ENCODE data around the gene CD177. TPM values are rescaled to one million over a fixed set of nuclear protein-coding genes. Genes with fewer than 3 reads are reported as not detected.

CD177 gene, protein sequence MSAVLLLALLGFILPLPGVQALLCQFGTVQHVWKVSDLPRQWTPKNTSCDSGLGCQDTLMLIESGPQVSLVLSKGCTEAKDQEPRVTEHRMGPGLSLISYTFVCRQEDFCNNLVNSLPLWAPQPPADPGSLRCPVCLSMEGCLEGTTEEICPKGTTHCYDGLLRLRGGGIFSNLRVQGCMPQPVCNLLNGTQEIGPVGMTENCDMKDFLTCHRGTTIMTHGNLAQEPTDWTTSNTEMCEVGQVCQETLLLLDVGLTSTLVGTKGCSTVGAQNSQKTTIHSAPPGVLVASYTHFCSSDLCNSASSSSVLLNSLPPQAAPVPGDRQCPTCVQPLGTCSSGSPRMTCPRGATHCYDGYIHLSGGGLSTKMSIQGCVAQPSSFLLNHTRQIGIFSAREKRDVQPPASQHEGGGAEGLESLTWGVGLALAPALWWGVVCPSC
- not detected in 2 replicates for total RNA-seq (2021)
- Bru-seq, nascent RNA, result not detected
- BruChase-seq, experiment 1, labeled RNA remaining after a 2-hour chase, result not detected
- not detected for BruChase-seq, experiment 2, labeled RNA remaining after a 6-hour chase
- long read RNA-seq, result 0 reads

DNA sequence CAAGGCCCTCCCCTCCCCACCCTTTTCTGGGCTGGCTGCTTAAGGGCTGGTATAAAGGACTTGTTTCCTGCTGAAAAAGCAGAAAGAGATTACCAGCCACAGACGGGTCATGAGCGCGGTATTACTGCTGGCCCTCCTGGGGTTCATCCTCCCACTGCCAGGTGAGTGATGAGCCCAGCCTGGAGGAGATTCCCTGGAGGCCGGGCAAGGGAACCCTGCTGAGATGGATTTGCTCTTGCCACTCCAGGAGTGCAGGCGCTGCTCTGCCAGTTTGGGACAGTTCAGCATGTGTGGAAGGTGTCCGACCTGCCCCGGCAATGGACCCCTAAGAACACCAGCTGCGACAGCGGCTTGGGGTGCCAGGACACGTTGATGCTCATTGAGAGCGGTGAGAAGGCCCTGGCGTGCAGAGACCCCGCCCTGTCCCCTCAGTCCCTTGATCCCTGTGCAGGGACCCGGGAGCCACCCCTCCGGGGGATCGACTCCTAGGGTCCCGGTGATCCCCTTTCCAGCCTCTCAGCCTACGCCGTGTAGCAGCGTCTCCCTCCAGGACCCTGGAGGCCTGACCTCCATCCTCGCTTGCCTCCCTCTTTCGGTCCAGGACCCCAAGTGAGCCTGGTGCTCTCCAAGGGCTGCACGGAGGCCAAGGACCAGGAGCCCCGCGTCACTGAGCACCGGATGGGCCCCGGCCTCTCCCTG lies at the start of gene CD177:
CD177 (plus strand) TSS at position 81 of the 699 bp plus-strand sequence; CDS start at position 110, 29 bp downstream.
- Histone ChIP-seq H3K27ac (ENCODE audit: low read depth, low read length, poor library complexity, severe bottlenecking) (no peak within 1 kb of the TSS), H3K36me3 (ENCODE audit: insufficient read depth, low read length, poor library complexity, severe bottlenecking) (no peaks in the 10 kb centered on the region), H3K4me1 (ENCODE audit: insufficient read depth, low read length, poor library complexity, severe bottlenecking) (no peaks in the 10 kb centered on the region), H3K9me3 (ENCODE audit: low read depth, low read length, poor library complexity, severe bottlenecking) (no peaks in the 10 kb centered on the region), H3K27me3 (replicated peaks; ENCODE audit: insufficient read depth, low read depth, low read length, poor library complexity) (peaks cover 26% of the 10 kb centered on the region), H3K4me3 (ENCODE audit: low read depth, low read length, poor library complexity, severe bottlenecking) (no peak within 1 kb of the TSS)
- no peak for TF ChIP-seq EZH2 (IDR thresholded peaks at IDR 0.05; ENCODE audit: borderline replicate concordance, low read depth, low read length, poor library complexity, severe bottlenecking)
- TF ChIP-seq, protein P1, sequence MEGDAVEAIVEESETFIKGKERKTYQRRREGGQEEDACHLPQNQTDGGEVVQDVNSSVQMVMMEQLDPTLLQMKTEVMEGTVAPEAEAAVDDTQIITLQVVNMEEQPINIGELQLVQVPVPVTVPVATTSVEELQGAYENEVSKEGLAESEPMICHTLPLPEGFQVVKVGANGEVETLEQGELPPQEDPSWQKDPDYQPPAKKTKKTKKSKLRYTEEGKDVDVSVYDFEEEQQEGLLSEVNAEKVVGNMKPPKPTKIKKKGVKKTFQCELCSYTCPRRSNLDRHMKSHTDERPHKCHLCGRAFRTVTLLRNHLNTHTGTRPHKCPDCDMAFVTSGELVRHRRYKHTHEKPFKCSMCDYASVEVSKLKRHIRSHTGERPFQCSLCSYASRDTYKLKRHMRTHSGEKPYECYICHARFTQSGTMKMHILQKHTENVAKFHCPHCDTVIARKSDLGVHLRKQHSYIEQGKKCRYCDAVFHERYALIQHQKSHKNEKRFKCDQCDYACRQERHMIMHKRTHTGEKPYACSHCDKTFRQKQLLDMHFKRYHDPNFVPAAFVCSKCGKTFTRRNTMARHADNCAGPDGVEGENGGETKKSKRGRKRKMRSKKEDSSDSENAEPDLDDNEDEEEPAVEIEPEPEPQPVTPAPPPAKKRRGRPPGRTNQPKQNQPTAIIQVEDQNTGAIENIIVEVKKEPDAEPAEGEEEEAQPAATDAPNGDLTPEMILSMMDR (conservative IDR thresholded peaks at IDR 0.05; ENCODE audit: low read depth, low read length), result no peak
- intact Hi-C loops (cut with micrococcal nuclease; ENCODE audit: unreplicated experiment), result no loop called here
- BruUV-seq (replicated peaks), result no TSS peak
- CTCF ChIA-PET, result no interaction called here
- DNase-seq (ENCODE audit: low spot score), result no peak
- POLR2A ChIA-PET (ENCODE audit: low non-redundant PET), result no interaction called here

DNA sequence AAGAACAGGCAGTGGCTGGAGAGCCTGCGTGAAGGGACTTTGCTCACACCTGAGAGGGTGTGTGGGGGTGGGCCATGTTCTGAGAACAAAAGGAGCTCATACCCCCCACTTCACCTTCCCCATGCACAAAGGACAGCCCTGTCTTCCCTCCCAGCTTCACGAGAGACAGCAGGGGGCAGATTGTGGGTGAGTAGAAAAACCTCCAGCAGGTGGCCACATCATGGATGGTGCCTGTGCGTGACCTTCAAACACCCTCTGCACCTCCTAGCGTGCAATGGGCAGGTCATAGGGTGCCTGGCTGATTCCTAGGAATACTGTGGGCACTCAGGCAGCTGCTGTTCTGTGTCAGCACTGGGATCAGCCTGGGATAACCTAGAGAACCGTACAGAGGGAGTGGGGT lies 47.8 kb upstream of the CD177 start:
- CTCF ChIA-PET, result no interaction called here
- no peak for DNase-seq (ENCODE audit: low spot score)
- TF ChIP-seq, protein P1 (conservative IDR thresholded peaks at IDR 0.05; ENCODE audit: low read depth, low read length), result no peak
- no peak for TF ChIP-seq EZH2 (IDR thresholded peaks at IDR 0.05; ENCODE audit: borderline replicate concordance, low read depth, low read length, poor library complexity, severe bottlenecking)
- Histone ChIP-seq H3K27ac (ENCODE audit: low read depth, low read length, poor library complexity, severe bottlenecking) (no peak overlapping the region), H3K9me3 (ENCODE audit: low read depth, low read length, poor library complexity, severe bottlenecking) (no peaks in the 10 kb centered on the region), H3K4me1 (ENCODE audit: insufficient read depth, low read length, poor library complexity, severe bottlenecking) (no peaks in the 10 kb centered on the region), H3K4me3 (ENCODE audit: low read depth, low read length, poor library complexity, severe bottlenecking) (no peak overlapping the region), H3K27me3 (replicated peaks; ENCODE audit: insufficient read depth, low read depth, low read length, poor library complexity) (peaks cover 27% of the 10 kb centered on the region), H3K36me3 (ENCODE audit: insufficient read depth, low read length, poor library complexity, severe bottlenecking) (no peaks in the 10 kb centered on the region)
- POLR2A ChIA-PET (ENCODE audit: low non-redundant PET), result no interaction called here
- no TSS peak for BruUV-seq (replicated peaks)
- intact Hi-C loops (cut with micrococcal nuclease; ENCODE audit: unreplicated experiment), result no loop called here

DNA sequence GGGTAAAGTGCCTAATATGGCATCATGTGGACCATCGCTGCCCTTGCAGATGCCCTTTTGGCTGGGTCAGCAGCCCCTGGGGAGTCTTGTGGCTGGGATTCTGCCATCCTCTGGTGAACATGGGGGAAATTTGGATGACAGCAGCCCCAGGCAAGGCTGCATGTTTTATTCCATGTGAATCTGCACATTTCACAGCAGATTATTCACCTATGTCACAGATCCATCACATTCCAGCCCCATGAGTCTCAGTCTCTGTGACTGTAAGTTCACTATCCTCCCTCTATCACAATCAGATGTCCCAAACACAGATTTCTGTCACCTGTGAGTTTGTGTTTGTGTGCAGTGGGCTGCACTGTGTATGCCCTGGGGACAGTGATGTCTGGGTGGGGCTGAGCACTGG lies 47.4 kb upstream of the CD177 start:
- POLR2A ChIA-PET (ENCODE audit: low non-redundant PET), result no interaction called here
- CTCF ChIA-PET, result no interaction called here
- H3K36me3 ChIP-seq (ENCODE audit: insufficient read depth, low read length, poor library complexity, severe bottlenecking), result no peaks in the 10 kb centered on the region
- TF ChIP-seq, protein P1 (conservative IDR thresholded peaks at IDR 0.05; ENCODE audit: low read depth, low read length), result no peak
- TF ChIP-seq EZH2 (IDR thresholded peaks at IDR 0.05; ENCODE audit: borderline replicate concordance, low read depth, low read length, poor library complexity, severe bottlenecking), result no peak
- H3K9me3 ChIP-seq (ENCODE audit: low read depth, low read length, poor library complexity, severe bottlenecking), result no peaks in the 10 kb centered on the region
- no peak overlapping the region for H3K4me3 ChIP-seq (ENCODE audit: low read depth, low read length, poor library complexity, severe bottlenecking)
- H3K27me3 ChIP-seq (replicated peaks; ENCODE audit: insufficient read depth, low read depth, low read length, poor library complexity), result peaks cover 32% of the 10 kb centered on the region
- no TSS peak for BruUV-seq (replicated peaks)
- no peak overlapping the region for H3K27ac ChIP-seq (ENCODE audit: low read depth, low read length, poor library complexity, severe bottlenecking)
- no peak for DNase-seq (ENCODE audit: low spot score)
- intact Hi-C loops (cut with micrococcal nuclease; ENCODE audit: unreplicated experiment), result no loop called here
- H3K4me1 ChIP-seq (ENCODE audit: insufficient read depth, low read length, poor library complexity, severe bottlenecking), result no peaks in the 10 kb centered on the region
